IgD-negative memory B cell (primary cell): ENCODE data around the gene HSPBP1. TPM values are rescaled to one million over a fixed set of nuclear protein-coding genes. Genes with fewer than 3 reads are reported as not detected.

Experiments
- H3K27ac Mint-ChIP-seq, 3 donors: one replicate each; pipeline ENCODE4 v1.8.0; 2020 to 2022; ENCODE audit warnings: mild to moderate bottlenecking in 3 of 3, mixed read lengths in 3 of 3, moderate library complexity in 1 of 3
- H3K27me3 Mint-ChIP-seq: one replicate; pipeline ENCODE4 v1.8.0; 2021; ENCODE audit warnings: mixed read lengths
- H3K36me3 Mint-ChIP-seq: one replicate; pipeline ENCODE4 v1.8.0; 2020; ENCODE audit warnings: mild to moderate bottlenecking, mixed read lengths
- H3K4me1 Mint-ChIP-seq, 3 donors: one replicate each; pipeline ENCODE4 v1.8.0; 2020 to 2022; ENCODE audit warnings: mixed read lengths in 3 of 3, mild to moderate bottlenecking in 1 of 3
- H3K4me3 Mint-ChIP-seq, 4 donors: one replicate each; pipeline ENCODE4 v1.8.0; 2020 to 2022; ENCODE audit warnings: mild to moderate bottlenecking in 4 of 4, mixed read lengths in 4 of 4, moderate library complexity in 3 of 4
- H3K9me3 Mint-ChIP-seq, 3 donors: one replicate each; pipeline ENCODE4 v1.8.0; 2020 to 2021; ENCODE audit warnings: mixed read lengths in 3 of 3, mild to moderate bottlenecking in 1 of 3
- polyA plus RNA-seq: library from polyadenylated mRNA; unstranded; fragments of 300-500 nt; fragmentation: Illumina TruSeq; gene quantifications from one replicate; pipeline ENCODE4 v1.2.3, GENCODE V29; 2021

The HSPBP1 gene
- polyA plus RNA-seq, 1 donor from 2014 or later, result 34.1 TPM

- no peaks in the 10 kb centered on the region for H3K9me3 Mint-ChIP-seq
- no peaks in the 10 kb centered on the region for H3K27me3 Mint-ChIP-seq
- peaks cover 20 to 39% (median 26%) of the 10 kb centered on the region in 3 donors for H3K4me1 Mint-ChIP-seq
- peaks cover 8% of the 10 kb centered on the region for H3K36me3 Mint-ChIP-seq
- no peak overlapping the region for H3K4me3 Mint-ChIP-seq
- peak overlapping the region in 1 of 3 donors; percentile 19 for H3K27ac Mint-ChIP-seq
These were observed 5.8 kb downstream of the HSPBP1 start for GRCh38 chr19:55273978-55274707.

- Mint-ChIP-seq H3K4me3 (no peak overlapping the region), H3K4me1 (peaks cover 16 to 26% (median 21%) of the 10 kb centered on the region in 3 donors), H3K36me3 (peaks cover 8% of the 10 kb centered on the region), H3K27me3 (no peaks in the 10 kb centered on the region), H3K27ac (peak overlapping the region in 1 of 3 donors; percentile 31), H3K9me3 (no peaks in the 10 kb centered on the region)
These were observed 7.8 kb downstream of the HSPBP1 start for GRCh38 chr19:55272142-55272541.

- Mint-ChIP-seq H3K36me3 (peaks cover 8% of the 10 kb centered on the region), H3K9me3 (peaks cover 0 to 4% (median 2%) of the 10 kb centered on the region in 3 donors), H3K4me1 (peaks cover 9 to 13% (median 9%) of the 10 kb centered on the region in 3 donors), H3K4me3 (peak overlapping the region in 2 of 4 donors; percentile 20 to 86), H3K27me3 (no peaks in the 10 kb centered on the region), H3K27ac (no peak overlapping the region)
These were observed 9.6 kb downstream of the HSPBP1 start for GRCh38 chr19:55270172-55270942.

- Mint-ChIP-seq H3K4me1 (peaks cover 4 to 13% (median 7%) of the 10 kb centered on the region in 3 donors), H3K36me3 (peaks cover 8% of the 10 kb centered on the region), H3K27me3 (no peaks in the 10 kb centered on the region), H3K4me3 (no peak overlapping the region), H3K27ac (no peak overlapping the region), H3K9me3 (peaks cover 0 to 4% (median 2%) of the 10 kb centered on the region in 3 donors)
These were observed 10.6 kb downstream of the HSPBP1 start for GRCh38 chr19:55269299-55269698.

GRCh38 chr19:55266840-55267239 is 13.1 kb downstream of the HSPBP1 start:
- Mint-ChIP-seq H3K4me1 (peaks cover 7 to 16% (median 9%) of the 10 kb centered on the region in 3 donors), H3K27me3 (no peaks in the 10 kb centered on the region), H3K27ac (no peak overlapping the region), H3K4me3 (no peak overlapping the region), H3K36me3 (peaks cover 6% of the 10 kb centered on the region), H3K9me3 (peaks cover 0 to 4% (median 2%) of the 10 kb centered on the region in 3 donors)

GRCh38 chr19:55266404-55266803 is 13.5 kb downstream of the HSPBP1 start:
- Mint-ChIP-seq H3K27ac (no peak overlapping the region), H3K36me3 (peaks cover 6% of the 10 kb centered on the region), H3K4me1 (peaks cover 7 to 16% (median 9%) of the 10 kb centered on the region in 3 donors), H3K27me3 (no peaks in the 10 kb centered on the region), H3K9me3 (peaks cover 0 to 4% (median 2%) of the 10 kb centered on the region in 3 donors), H3K4me3 (no peak overlapping the region)

- H3K4me1 Mint-ChIP-seq, result peaks cover 7 to 15% (median 9%) of the 10 kb centered on the region in 3 donors
- H3K27me3 Mint-ChIP-seq, result no peaks in the 10 kb centered on the region
- peaks cover 0 to 4% (median 2%) of the 10 kb centered on the region in 3 donors for H3K9me3 Mint-ChIP-seq
- peaks cover 5% of the 10 kb centered on the region for H3K36me3 Mint-ChIP-seq
- no peak overlapping the region for H3K4me3 Mint-ChIP-seq
- no peak overlapping the region for H3K27ac Mint-ChIP-seq
These were observed 14.1 kb downstream of the HSPBP1 start for GRCh38 chr19:55265723-55266386.

GRCh38 chr19:55265173-55265572 is 14.7 kb downstream of the HSPBP1 start:
- Mint-ChIP-seq H3K4me3 (no peak overlapping the region), H3K27me3 (no peaks in the 10 kb centered on the region), H3K4me1 (peaks cover 9 to 12% (median 11%) of the 10 kb centered on the region in 3 donors), H3K36me3 (peaks cover 2% of the 10 kb centered on the region), H3K9me3 (peaks cover 0 to 4% (median 2%) of the 10 kb centered on the region in 3 donors), H3K27ac (no peak overlapping the region)

- Mint-ChIP-seq H3K4me1 (peaks cover 11 to 14% (median 13%) of the 10 kb centered on the region in 3 donors), H3K9me3 (peaks cover 0 to 4% (median 2%) of the 10 kb centered on the region in 3 donors), H3K4me3 (no peak overlapping the region), H3K27me3 (no peaks in the 10 kb centered on the region), H3K36me3 (peaks cover 2% of the 10 kb centered on the region), H3K27ac (no peak overlapping the region)
These were observed 15.4 kb downstream of the HSPBP1 start for GRCh38 chr19:55264531-55264930.

- no peak overlapping the region for H3K4me3 Mint-ChIP-seq
- peaks cover 15 to 16% (median 15%) of the 10 kb centered on the region in 3 donors for H3K4me1 Mint-ChIP-seq
- peak overlapping the region in 2 of 3 donors; percentile 23 to 98 for H3K27ac Mint-ChIP-seq
- no peaks in the 10 kb centered on the region for H3K27me3 Mint-ChIP-seq
- peaks cover 0 to 4% (median 2%) of the 10 kb centered on the region in 3 donors for H3K9me3 Mint-ChIP-seq
- H3K36me3 Mint-ChIP-seq, result peaks cover 2% of the 10 kb centered on the region
These were observed 17.6 kb downstream of the HSPBP1 start for GRCh38 chr19:55262359-55262758.

GRCh38 chr19:55261671-55262126 is 18.2 kb downstream of the HSPBP1 start:
- Mint-ChIP-seq H3K9me3 (peaks cover 0 to 4% (median 2%) of the 10 kb centered on the region in 3 donors), H3K27me3 (no peaks in the 10 kb centered on the region), H3K4me3 (peak overlapping the region in 1 of 4 donors; percentile 60), H3K4me1 (peaks cover 20 to 22% (median 21%) of the 10 kb centered on the region in 3 donors), H3K36me3 (peaks cover 2% of the 10 kb centered on the region), H3K27ac (peak overlapping the region in 1 of 3 donors; percentile 98)

- Mint-ChIP-seq H3K4me1 (peaks cover 32 to 35% (median 34%) of the 10 kb centered on the region in 3 donors), H3K36me3 (peaks cover 2% of the 10 kb centered on the region), H3K4me3 (peak overlapping the region; percentile 89 to 98 (median 96)), H3K27ac (peak overlapping the region; percentile 98), H3K27me3 (no peaks in the 10 kb centered on the region), H3K9me3 (no peaks in the 10 kb centered on the region)
These were observed 20.2 kb downstream of the HSPBP1 start for GRCh38 chr19:55259540-55260210.

- H3K4me3 Mint-ChIP-seq, result peak within 1 kb of the TSS; percentile 90 to 98 (median 97)
- peak within 1 kb of the TSS; percentile 98 to 99 (median 98) for H3K27ac Mint-ChIP-seq
- H3K9me3 Mint-ChIP-seq, result no peaks in the 10 kb centered on the region
- peaks cover 2% of the 10 kb centered on the region for H3K36me3 Mint-ChIP-seq
- peaks cover 34 to 40% (median 36%) of the 10 kb centered on the region in 3 donors for H3K4me1 Mint-ChIP-seq
- H3K27me3 Mint-ChIP-seq, result no peaks in the 10 kb centered on the region
These were observed 20.9 kb downstream of the HSPBP1 start, which contains the start of gene PPP6R1 for GRCh38 chr19:55258828-55259539. PPP6R1 (minus strand) TSS chr19:55259017; CDS start chr19:55247103, 11,914 bp downstream.
